NOMO-1 (cell line): ENCODE measurements around the gene RSU1.

ENCODE experiments used
- DNase-seq, 2 experiments: peaks; one replicate each; lab custom pipeline; 2025; ENCODE audit not compliant: unreplicated experiment in 2 of 2; lab: John Stamatoyannopoulos, UW

RSU1 gene

GRCh38 chr10:16612115-16612980, 204.9 kb downstream of the RSU1 start:
- DNase-seq = peak in 1 of 2 experiments; percentile 32

- DNase-seq = no peak
Observed at GRCh38 chr10:16611037-16611436, 206.2 kb downstream of the RSU1 start.

GRCh38 chr10:16609211-16609610, 208.0 kb downstream of the RSU1 start:
- DNase-seq = no peak

GRCh38 chr10:16606923-16607322, 210.3 kb downstream of the RSU1 start:
- DNase-seq = no peak

GRCh38 chr10:16606421-16606820, 210.8 kb downstream of the RSU1 start:
- DNase-seq = no peak

GRCh38 chr10:16603308-16603707, 213.9 kb downstream of the RSU1 start:
- DNase-seq = no peak

GRCh38 chr10:16602104-16602775, 215.0 kb downstream of the RSU1 start:
- no peak for DNase-seq

GRCh38 chr10:16599662-16600061, 217.6 kb downstream of the RSU1 start:
- no peak for DNase-seq

- peak; percentile 35 to 68 for DNase-seq
Observed at GRCh38 chr10:16597656-16598055, 219.6 kb downstream of the RSU1 start.

- DNase-seq = no peak
Observed at GRCh38 chr10:16592378-16592777, 224.8 kb downstream of the RSU1 start.

- no peak for DNase-seq
Observed at GRCh38 chr10:16586358-16587138, 230.7 kb downstream of the RSU1 start.

- DNase-seq = no peak
Observed at GRCh38 chr10:16585103-16585502, 232.1 kb downstream of the RSU1 start.

GRCh38 chr10:16583382-16583781, 233.8 kb downstream of the RSU1 start:
- no peak for DNase-seq

- DNase-seq = peak; percentile 32 to 86
Observed at GRCh38 chr10:16581202-16581601, 236.0 kb downstream of the RSU1 start.

GRCh38 chr10:16570731-16571130, 246.5 kb downstream of the RSU1 start:
- DNase-seq = no peak

GRCh38 chr10:16566202-16566805, 250.9 kb downstream of the RSU1 start:
- DNase-seq = peak; percentile 51 to 61

GRCh38 chr10:16565604-16566003, 251.6 kb downstream of the RSU1 start:
- DNase-seq = no peak

- no peak for DNase-seq
Observed at GRCh38 chr10:16562891-16563290, 254.3 kb downstream of the RSU1 start.

GRCh38 chr10:16559236-16559773, 257.9 kb downstream of the RSU1 start:
- DNase-seq = no peak

GRCh38 chr10:16547973-16548372, 269.3 kb downstream of the RSU1 start:
- DNase-seq = no peak
